WTC11 (cell line): ENCODE data around the gene SPINT2.

Source experiments
- NFATC4 ChIP-seq: fragments of 250-450 bp; sonication (Bioruptor Pico); IDR thresholded peaks from 2 replicates; pipeline ENCODE4 v1.9.0; 2021; ENCODE audit warnings: mild to moderate bottlenecking
- TF ChIP-seq, protein P1 (sequence below): fragments of 200-600 bp; IDR thresholded peaks from 2 replicates; pipeline ENCODE4 v1.8.0; 2022; ENCODE audit warnings: antibody characterized with exemption

DNA sequence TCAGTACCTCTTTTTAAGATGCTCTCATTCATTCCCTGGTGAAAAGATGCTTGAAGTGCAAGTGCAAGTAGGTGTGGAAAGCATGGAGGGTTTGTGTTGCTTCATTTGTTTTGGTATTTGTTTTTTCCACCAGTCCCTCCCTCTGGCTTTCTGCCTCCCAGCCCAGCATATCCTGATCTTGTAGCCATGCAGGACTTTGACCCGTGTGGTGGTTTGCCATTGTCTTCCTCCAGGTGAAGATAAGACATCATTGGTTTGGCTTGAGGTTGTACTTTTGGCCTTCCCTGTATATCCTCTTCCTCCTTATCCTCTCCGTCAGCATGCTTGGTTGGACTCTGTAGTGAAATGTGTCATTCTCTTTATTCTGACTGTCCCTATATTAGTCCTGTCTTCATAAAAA, 9.1 kb downstream of the SPINT2 start:
- no peak for TF ChIP-seq NFATC4 (CRISPR knock-in tag)
- TF ChIP-seq, protein P1, sequence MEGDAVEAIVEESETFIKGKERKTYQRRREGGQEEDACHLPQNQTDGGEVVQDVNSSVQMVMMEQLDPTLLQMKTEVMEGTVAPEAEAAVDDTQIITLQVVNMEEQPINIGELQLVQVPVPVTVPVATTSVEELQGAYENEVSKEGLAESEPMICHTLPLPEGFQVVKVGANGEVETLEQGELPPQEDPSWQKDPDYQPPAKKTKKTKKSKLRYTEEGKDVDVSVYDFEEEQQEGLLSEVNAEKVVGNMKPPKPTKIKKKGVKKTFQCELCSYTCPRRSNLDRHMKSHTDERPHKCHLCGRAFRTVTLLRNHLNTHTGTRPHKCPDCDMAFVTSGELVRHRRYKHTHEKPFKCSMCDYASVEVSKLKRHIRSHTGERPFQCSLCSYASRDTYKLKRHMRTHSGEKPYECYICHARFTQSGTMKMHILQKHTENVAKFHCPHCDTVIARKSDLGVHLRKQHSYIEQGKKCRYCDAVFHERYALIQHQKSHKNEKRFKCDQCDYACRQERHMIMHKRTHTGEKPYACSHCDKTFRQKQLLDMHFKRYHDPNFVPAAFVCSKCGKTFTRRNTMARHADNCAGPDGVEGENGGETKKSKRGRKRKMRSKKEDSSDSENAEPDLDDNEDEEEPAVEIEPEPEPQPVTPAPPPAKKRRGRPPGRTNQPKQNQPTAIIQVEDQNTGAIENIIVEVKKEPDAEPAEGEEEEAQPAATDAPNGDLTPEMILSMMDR: no peak
